ENCODE data around the gene TTC13. TPM values are rescaled to one million over a fixed set of nuclear protein-coding genes. Genes with fewer than 3 reads are reported as not detected.

Gene TTC13
- total and polyA plus RNA-seq, 2 donors, result 18.7 to 32.9 TPM

DNA sequence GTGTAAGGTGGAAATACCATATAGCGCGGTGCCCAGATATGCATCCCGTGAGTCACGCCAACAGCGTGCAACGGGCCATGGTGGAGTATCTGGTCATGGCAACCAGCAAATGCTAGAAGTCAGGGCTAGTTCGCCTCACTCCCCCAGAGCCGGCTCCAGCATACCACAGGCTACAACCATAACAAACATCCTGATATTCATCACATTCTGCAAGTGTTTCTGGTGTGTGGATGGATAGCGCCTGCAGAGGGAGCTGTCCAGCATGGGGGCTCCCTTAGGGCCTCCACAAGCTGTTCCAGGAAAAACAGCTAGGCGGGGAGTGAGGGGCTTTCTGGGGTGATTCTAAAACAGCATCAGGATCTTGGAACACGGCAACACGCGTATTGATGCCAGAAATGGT lies 117.2 kb downstream of the TTC13 start:
- Histone ChIP-seq H3K9me3 (ENCODE audit: control insufficient read depth in 2 of 2, insufficient read depth in 1 of 2, low read length in 1 of 2) (peaks cover 0 to 3% of the 10 kb centered on the region in 2 donors), H3K27me3 (ENCODE audit: control insufficient read depth in 2 of 2, insufficient read depth in 1 of 2, low read length in 1 of 2) (no peaks in the 10 kb centered on the region), H3K4me3 (ENCODE audit: low read length in 2 of 2) (no peak overlapping the region), H3K4me1 (ENCODE audit: control insufficient read depth in 2 of 2, insufficient read depth in 2 of 2, low read length in 2 of 2) (peaks cover 2 to 9% of the 10 kb centered on the region in 2 donors), H3K36me3 (ENCODE audit: control insufficient read depth in 2 of 2, insufficient read depth in 2 of 2, low read length in 1 of 2) (no peaks in the 10 kb centered on the region), H3K27ac (ENCODE audit: low read depth in 1 of 2, low read length in 1 of 2) (peak overlapping the region in 1 of 2 donors; percentile 9)
- 94% methylated on average over 13 of the region's 13 CpGs for WGBS
- no peak for DNase-seq (ENCODE audit: low read depth in 6 of 9, low spot score in 9 of 9)

- 94% methylated on average over 9 of the region's 9 CpGs for WGBS
- Histone ChIP-seq H3K4me1 (ENCODE audit: control insufficient read depth in 2 of 2, insufficient read depth in 2 of 2, low read length in 2 of 2) (peaks cover 2 to 9% of the 10 kb centered on the region in 2 donors), H3K27me3 (ENCODE audit: control insufficient read depth in 2 of 2, insufficient read depth in 1 of 2, low read length in 1 of 2) (no peaks in the 10 kb centered on the region), H3K4me3 (ENCODE audit: low read length in 2 of 2) (no peak overlapping the region), H3K27ac (ENCODE audit: low read depth in 1 of 2, low read length in 1 of 2) (no peak overlapping the region), H3K36me3 (ENCODE audit: control insufficient read depth in 2 of 2, insufficient read depth in 2 of 2, low read length in 1 of 2) (no peaks in the 10 kb centered on the region), H3K9me3 (ENCODE audit: control insufficient read depth in 2 of 2, insufficient read depth in 1 of 2, low read length in 1 of 2) (peaks cover 0 to 3% of the 10 kb centered on the region in 2 donors)
- DNase-seq (ENCODE audit: low read depth in 6 of 9, low spot score in 9 of 9), result no peak
Measured at GRCh38 chr1:230860617-230861384, 117.9 kb downstream of the TTC13 start.

GRCh38 chr1:230858918-230859729 lies 119.5 kb downstream of the TTC13 start:
- DNase-seq (ENCODE audit: low read depth in 6 of 9, low spot score in 9 of 9), result no peak
- peaks cover 0 to 5% of the 10 kb centered on the region in 2 donors for H3K4me1 ChIP-seq (ENCODE audit: control insufficient read depth in 2 of 2, insufficient read depth in 2 of 2, low read length in 2 of 2)
- H3K36me3 ChIP-seq (ENCODE audit: control insufficient read depth in 2 of 2, insufficient read depth in 2 of 2, low read length in 1 of 2), result no peaks in the 10 kb centered on the region
- H3K27me3 ChIP-seq (ENCODE audit: control insufficient read depth in 2 of 2, insufficient read depth in 1 of 2, low read length in 1 of 2), result no peaks in the 10 kb centered on the region
- H3K9me3 ChIP-seq (ENCODE audit: control insufficient read depth in 2 of 2, insufficient read depth in 1 of 2, low read length in 1 of 2), result peaks cover 0 to 3% of the 10 kb centered on the region in 2 donors
- no peak overlapping the region for H3K27ac ChIP-seq (ENCODE audit: low read depth in 1 of 2, low read length in 1 of 2)
- no peak overlapping the region for H3K4me3 ChIP-seq (ENCODE audit: low read length in 2 of 2)
- 95% methylated on average over 12 of the region's 12 CpGs for WGBS

DNA sequence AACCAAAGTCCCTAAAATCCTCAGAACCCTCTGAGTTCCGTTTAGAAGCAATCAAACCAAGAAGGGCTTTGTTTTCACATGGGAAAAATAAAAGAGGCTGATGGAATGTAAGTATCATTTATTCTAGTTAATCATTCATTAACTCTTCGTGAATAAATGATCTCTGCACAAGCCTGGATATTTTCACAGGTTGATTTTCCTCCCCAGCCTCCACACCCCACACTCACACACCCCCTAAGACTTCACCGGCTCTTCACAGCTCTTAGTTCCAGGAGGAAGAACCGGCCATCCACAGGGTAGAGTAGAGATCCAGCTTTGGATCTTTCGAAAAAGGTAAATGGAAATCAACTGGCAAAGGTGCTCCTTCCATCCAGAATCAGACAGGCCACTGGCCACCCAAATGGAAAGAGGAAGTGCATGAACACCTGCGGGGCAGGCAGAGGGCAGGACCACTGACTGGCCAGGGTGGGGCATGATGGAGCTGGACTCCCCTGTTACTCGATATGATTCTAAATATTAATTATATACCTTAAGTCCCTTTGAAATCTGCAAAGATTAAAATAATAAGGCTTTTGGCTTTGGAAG lies 120.3 kb downstream of the TTC13 start:
- no peak overlapping the region for H3K27ac ChIP-seq (ENCODE audit: low read depth in 1 of 2, low read length in 1 of 2)

DNA sequence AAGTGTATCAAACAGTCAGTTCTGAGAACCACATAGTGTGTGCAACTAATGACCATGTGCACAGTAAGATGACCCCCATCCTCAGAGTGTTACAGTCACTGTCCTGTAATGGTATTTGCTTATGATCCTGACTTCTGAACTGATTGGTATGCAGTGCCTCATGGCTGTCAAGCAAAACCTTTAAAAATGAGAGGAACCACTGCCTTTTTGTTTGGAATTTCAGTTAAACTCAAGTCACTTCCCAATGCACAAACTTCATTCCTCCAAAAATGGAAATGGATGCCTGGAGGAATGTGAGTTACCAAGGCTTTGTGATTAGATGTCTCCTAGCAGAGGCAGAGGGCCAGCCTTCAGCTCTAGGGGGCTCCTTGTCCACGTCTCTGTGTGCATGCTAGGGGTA lies 120.8 kb downstream of the TTC13 start:
- no peaks in the 10 kb centered on the region for H3K27me3 ChIP-seq (ENCODE audit: control insufficient read depth in 2 of 2, insufficient read depth in 1 of 2, low read length in 1 of 2)
- H3K36me3 ChIP-seq (ENCODE audit: control insufficient read depth in 2 of 2, insufficient read depth in 2 of 2, low read length in 1 of 2), result no peaks in the 10 kb centered on the region
- no peak for DNase-seq (ENCODE audit: low read depth in 6 of 9, low spot score in 9 of 9)
- no peaks in the 10 kb centered on the region for H3K9me3 ChIP-seq (ENCODE audit: control insufficient read depth in 2 of 2, insufficient read depth in 1 of 2, low read length in 1 of 2)
- H3K4me3 ChIP-seq (ENCODE audit: low read length in 2 of 2), result no peak overlapping the region
- no peak overlapping the region for H3K27ac ChIP-seq (ENCODE audit: low read depth in 1 of 2, low read length in 1 of 2)
- H3K4me1 ChIP-seq (ENCODE audit: control insufficient read depth in 2 of 2, insufficient read depth in 2 of 2, low read length in 2 of 2), result no peaks in the 10 kb centered on the region
- 94% methylated on average over 1 of the region's 1 CpG for WGBS

More for the DNA sequence above, 120.3 kb downstream of the TTC13 start:
- H3K4me3 ChIP-seq (ENCODE audit: low read length in 2 of 2), result no peak overlapping the region
- DNase-seq (ENCODE audit: low read depth in 6 of 9, low spot score in 9 of 9), result no peak
- H3K4me1 ChIP-seq (ENCODE audit: control insufficient read depth in 2 of 2, insufficient read depth in 2 of 2, low read length in 2 of 2), result peaks cover 0 to 1% of the 10 kb centered on the region in 2 donors
- 97% methylated on average over 7 of the region's 7 CpGs for WGBS
- H3K27me3 ChIP-seq (ENCODE audit: control insufficient read depth in 2 of 2, insufficient read depth in 1 of 2, low read length in 1 of 2), result no peaks in the 10 kb centered on the region
- peaks cover 0 to under 1% of the 10 kb centered on the region in 2 donors for H3K9me3 ChIP-seq (ENCODE audit: control insufficient read depth in 2 of 2, insufficient read depth in 1 of 2, low read length in 1 of 2)
- H3K36me3 ChIP-seq (ENCODE audit: control insufficient read depth in 2 of 2, insufficient read depth in 2 of 2, low read length in 1 of 2), result no peaks in the 10 kb centered on the region

DNA sequence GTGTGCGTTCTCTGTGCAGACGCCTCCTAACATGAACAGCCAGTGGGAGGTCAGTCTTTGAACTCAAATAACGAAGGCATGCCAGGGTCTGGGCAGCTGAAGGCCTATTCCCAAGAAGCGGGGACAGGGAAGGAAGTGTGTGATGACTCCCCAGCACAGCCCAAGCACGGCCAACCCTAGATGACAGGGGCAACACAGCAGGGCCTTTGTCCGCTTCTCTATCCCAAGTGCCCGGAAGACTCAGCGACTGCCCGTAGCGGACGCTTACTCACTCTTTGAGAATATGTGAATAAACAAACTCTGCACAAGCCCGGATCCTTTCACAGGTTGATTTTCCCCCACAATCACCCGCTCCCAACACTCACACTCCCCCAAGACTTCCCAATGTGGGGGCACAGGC lies 121.6 kb downstream of the TTC13 start:
- no peaks in the 10 kb centered on the region for H3K36me3 ChIP-seq (ENCODE audit: control insufficient read depth in 2 of 2, insufficient read depth in 2 of 2, low read length in 1 of 2)
- H3K4me3 ChIP-seq (ENCODE audit: low read length in 2 of 2), result no peak overlapping the region
- no peak overlapping the region for H3K27ac ChIP-seq (ENCODE audit: low read depth in 1 of 2, low read length in 1 of 2)
- no peaks in the 10 kb centered on the region for H3K9me3 ChIP-seq (ENCODE audit: control insufficient read depth in 2 of 2, insufficient read depth in 1 of 2, low read length in 1 of 2)
- H3K27me3 ChIP-seq (ENCODE audit: control insufficient read depth in 2 of 2, insufficient read depth in 1 of 2, low read length in 1 of 2), result no peaks in the 10 kb centered on the region
- no peak for DNase-seq (ENCODE audit: low read depth in 6 of 9, low spot score in 9 of 9)
- H3K4me1 ChIP-seq (ENCODE audit: control insufficient read depth in 2 of 2, insufficient read depth in 2 of 2, low read length in 2 of 2), result no peaks in the 10 kb centered on the region
- WGBS, result 98% methylated on average over 13 of the region's 13 CpGs

Other genes with a start within 250 kb of the TTC13 start
- gene CAPN9, start 231.5 kb downstream of the TTC13 start, total RNA-seq, result 0.19 TPM
- gene CAPN9, start 231.5 kb downstream of the TTC13 start, polyA plus RNA-seq, result 0.46 TPM
- 10.1 TPM for gene C1orf198, start 110.3 kb downstream of the TTC13 start, total RNA-seq
- gene C1orf198, start 110.3 kb downstream of the TTC13 start, polyA plus RNA-seq, result 14.2 TPM
- gene ARV1, start 233 bp upstream of the TTC13 start, total RNA-seq, result 21.7 TPM
- 32.4 TPM for gene ARV1, start 233 bp upstream of the TTC13 start, polyA plus RNA-seq
- 3.7 TPM for gene FAM89A, start 61.4 kb upstream of the TTC13 start, total RNA-seq
- gene FAM89A, start 61.4 kb upstream of the TTC13 start, polyA plus RNA-seq, result 12.3 TPM
- 0.05 TPM for gene TRIM67, start 183.2 kb upstream of the TTC13 start, total RNA-seq
- gene TRIM67, start 183.2 kb upstream of the TTC13 start, polyA plus RNA-seq, result 0.05 TPM

All from thymus (tissue), 11 donors.